HL-60 (cell line): ENCODE measurements around the gene MANF.

Experiments used
- DNase-seq, 2 experiments: peaks; one replicate each; pipeline ENCODE4 v3.0.0-alpha.2; 2010 to 2020; ENCODE audit warnings: low read depth in 1 of 2, low spot score in 1 of 2
- H3K27ac ChIP-seq: fragments of 250-450 bp; sonication (Bioruptor Pico); replicated peaks from 2 replicates; pipeline ENCODE4 v1.5.1; 2020; ENCODE audit warnings: mild to moderate bottlenecking, moderate library complexity
- H3K27me3 ChIP-seq: fragments of 250-450 bp; sonication (Bioruptor Pico); 2 replicates; pipeline ENCODE4 v1.5.1; 2021; ENCODE audit warnings: mild to moderate bottlenecking, moderate library complexity; ENCODE audit not compliant: insufficient read depth, poor library complexity, severe bottlenecking
- H3K4me3 ChIP-seq: replicated peaks from 2 replicates; pipeline ENCODE4 v1.5.1; 2011; ENCODE audit warnings: mild to moderate bottlenecking, control low read depth, low read length; ENCODE audit not compliant: insufficient read depth
- GABPA ChIP-seq: IDR thresholded peaks from 2 replicates; pipeline ENCODE4 v1.6.1; 2012; ENCODE audit warnings: low read depth
- POLR2AphosphoS5 ChIP-seq: IDR thresholded peaks from 2 replicates; pipeline ENCODE4 v1.6.1; 2012; ENCODE audit warnings: low read depth
- SPI1 ChIP-seq: IDR thresholded peaks from 2 replicates; pipeline ENCODE4 v1.6.1; 2012; ENCODE audit warnings: low read depth, mild to moderate bottlenecking, borderline replicate concordance
- TF ChIP-seq, protein P1 (sequence below): IDR thresholded peaks from 2 replicates; pipeline ENCODE4 v1.6.1; 2012; ENCODE audit warnings: low read depth; ENCODE audit not compliant: insufficient replicate concordance
- TF ChIP-seq, protein P2 (sequence below): IDR thresholded peaks from one replicate; pipeline ENCODE4 v1.5.1; 2011; ENCODE audit warnings: low read length, control low read depth, inconsistent platforms; ENCODE audit not compliant: insufficient read depth

Gene MANF

DNA sequence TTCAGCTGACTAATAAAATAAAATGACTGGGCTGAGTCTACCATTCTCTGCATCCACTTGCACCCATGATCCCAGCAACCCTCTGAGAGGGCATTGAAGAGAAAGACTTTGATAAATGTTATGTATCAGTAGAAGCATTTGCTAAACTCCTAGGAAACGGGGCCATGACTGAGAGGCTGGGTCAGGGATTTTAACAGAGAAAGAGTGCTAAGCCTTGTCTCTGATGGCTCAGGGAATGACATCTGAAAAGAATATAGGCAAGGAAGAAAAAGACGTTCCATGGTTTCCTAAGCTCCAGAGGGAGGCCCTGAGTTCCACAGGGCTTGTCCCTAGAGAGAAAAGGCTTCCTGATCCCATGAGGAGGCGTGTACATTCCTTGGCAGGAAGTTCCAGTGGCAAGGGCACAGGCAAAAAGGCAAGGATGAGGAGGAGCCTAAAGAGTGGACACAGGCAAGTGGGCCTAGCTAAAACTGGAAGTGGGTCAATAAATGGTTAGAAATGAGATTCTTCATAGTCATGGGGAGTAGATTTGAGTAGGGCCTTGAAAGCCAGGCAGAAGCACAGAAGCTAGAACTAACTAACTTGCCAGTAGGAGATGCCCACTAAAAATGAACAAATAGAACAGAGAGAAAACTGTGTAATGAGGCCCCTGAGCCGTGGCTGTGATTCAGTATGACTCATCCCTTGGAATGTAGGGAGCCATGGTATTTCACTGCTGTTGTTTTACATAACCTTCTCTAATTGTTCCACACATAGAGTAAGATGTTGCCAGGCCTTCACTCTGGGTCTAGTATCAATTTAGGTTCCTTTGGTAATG lies 44.9 kb upstream of the MANF start:
- no peak for DNase-seq
- TF ChIP-seq GABPA (no peak), SPI1 (no peak), POLR2AphosphoS5 (no peak)
- TF ChIP-seq, protein P1, sequence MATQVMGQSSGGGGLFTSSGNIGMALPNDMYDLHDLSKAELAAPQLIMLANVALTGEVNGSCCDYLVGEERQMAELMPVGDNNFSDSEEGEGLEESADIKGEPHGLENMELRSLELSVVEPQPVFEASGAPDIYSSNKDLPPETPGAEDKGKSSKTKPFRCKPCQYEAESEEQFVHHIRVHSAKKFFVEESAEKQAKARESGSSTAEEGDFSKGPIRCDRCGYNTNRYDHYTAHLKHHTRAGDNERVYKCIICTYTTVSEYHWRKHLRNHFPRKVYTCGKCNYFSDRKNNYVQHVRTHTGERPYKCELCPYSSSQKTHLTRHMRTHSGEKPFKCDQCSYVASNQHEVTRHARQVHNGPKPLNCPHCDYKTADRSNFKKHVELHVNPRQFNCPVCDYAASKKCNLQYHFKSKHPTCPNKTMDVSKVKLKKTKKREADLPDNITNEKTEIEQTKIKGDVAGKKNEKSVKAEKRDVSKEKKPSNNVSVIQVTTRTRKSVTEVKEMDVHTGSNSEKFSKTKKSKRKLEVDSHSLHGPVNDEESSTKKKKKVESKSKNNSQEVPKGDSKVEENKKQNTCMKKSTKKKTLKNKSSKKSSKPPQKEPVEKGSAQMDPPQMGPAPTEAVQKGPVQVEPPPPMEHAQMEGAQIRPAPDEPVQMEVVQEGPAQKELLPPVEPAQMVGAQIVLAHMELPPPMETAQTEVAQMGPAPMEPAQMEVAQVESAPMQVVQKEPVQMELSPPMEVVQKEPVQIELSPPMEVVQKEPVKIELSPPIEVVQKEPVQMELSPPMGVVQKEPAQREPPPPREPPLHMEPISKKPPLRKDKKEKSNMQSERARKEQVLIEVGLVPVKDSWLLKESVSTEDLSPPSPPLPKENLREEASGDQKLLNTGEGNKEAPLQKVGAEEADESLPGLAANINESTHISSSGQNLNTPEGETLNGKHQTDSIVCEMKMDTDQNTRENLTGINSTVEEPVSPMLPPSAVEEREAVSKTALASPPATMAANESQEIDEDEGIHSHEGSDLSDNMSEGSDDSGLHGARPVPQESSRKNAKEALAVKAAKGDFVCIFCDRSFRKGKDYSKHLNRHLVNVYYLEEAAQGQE = no peak
- TF ChIP-seq, protein P2, sequence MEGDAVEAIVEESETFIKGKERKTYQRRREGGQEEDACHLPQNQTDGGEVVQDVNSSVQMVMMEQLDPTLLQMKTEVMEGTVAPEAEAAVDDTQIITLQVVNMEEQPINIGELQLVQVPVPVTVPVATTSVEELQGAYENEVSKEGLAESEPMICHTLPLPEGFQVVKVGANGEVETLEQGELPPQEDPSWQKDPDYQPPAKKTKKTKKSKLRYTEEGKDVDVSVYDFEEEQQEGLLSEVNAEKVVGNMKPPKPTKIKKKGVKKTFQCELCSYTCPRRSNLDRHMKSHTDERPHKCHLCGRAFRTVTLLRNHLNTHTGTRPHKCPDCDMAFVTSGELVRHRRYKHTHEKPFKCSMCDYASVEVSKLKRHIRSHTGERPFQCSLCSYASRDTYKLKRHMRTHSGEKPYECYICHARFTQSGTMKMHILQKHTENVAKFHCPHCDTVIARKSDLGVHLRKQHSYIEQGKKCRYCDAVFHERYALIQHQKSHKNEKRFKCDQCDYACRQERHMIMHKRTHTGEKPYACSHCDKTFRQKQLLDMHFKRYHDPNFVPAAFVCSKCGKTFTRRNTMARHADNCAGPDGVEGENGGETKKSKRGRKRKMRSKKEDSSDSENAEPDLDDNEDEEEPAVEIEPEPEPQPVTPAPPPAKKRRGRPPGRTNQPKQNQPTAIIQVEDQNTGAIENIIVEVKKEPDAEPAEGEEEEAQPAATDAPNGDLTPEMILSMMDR = no peak
- Histone ChIP-seq H3K27ac (no peak overlapping the region), H3K4me3 (no peak overlapping the region), H3K27me3 (peaks cover 3% of the 10 kb centered on the region)

DNA sequence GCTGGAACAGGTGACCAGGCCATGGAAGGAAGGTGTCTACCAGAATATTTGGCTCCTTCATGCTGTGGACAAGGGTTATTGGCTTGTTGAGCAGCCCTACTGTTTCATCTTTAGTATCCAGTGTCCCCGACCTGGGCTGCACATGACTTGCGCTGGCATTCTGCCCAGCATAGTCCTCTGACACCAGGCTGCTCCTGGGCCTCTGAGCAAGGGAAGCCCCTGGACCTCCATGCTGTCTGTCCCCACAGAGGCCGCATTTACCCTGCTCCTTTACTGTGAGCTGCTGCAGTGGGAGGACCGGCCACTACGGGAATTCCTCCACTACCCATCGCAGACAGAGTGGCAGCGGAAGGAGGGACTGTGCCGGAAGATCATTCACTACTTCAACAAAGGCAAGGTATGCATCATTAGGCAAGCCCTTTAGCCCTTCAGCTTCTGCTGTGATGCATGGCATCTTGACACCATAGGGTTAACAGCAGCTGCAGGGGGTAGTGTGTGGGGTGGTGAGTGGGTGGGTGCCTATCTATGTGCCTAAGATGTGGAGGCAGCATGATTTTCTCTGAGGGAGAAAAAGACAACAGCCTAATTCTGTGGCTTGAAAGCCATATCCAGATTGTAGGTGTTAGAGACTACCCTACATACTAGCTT lies 44.0 kb upstream of the MANF start:
- no peak overlapping the region for H3K27ac ChIP-seq
- peaks cover 3% of the 10 kb centered on the region for H3K27me3 ChIP-seq
- H3K4me3 ChIP-seq = no peak overlapping the region
- TF ChIP-seq SPI1 (no peak), GABPA (no peak), POLR2AphosphoS5 (no peak)
- TF ChIP-seq, protein P1 = no peak
- TF ChIP-seq, protein P2 = no peak
- no peak for DNase-seq

DNA sequence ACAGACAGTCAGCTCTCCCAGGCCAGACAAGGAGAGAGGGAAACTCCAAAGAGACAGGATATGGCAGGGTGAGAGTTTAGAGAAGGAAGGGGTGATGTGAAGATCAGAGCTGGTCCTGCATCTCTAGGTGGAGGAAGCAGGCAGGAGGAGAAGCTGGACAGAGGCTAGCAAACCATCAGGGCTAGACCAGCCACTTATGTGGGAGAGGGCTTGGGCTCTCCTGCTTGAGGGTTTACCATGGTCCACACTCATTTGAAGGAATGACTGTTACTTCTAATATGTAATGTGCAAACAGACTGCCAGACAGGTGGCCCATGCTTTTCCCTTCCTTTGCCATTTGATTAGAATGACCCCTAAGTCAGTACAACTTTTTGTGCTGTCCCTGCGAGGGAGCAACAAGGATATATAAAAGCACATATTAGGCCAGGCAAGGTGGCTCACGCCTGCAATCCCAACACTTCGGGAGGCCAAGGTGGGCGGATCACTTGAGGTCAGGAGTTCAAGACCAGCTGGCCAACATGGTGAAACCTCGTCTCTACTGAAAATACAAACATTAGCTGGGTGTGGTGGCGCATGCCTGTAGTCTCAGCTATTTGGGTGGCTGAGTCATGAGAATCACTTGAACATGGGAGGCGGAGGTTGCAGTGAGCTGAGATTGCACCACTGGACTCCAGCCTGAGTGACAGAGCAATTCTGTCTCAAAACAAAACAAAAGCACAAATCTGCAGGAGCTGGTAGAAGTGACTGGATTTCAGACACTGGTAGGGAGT lies 41.0 kb upstream of the MANF start:
- Histone ChIP-seq H3K4me3 (no peak overlapping the region), H3K27me3 (peaks cover 3% of the 10 kb centered on the region), H3K27ac (no peak overlapping the region)
- no peak for DNase-seq
- TF ChIP-seq, protein P1 = no peak
- TF ChIP-seq, protein P2 = no peak
- TF ChIP-seq SPI1 = no peak
- no peak for TF ChIP-seq GABPA
- TF ChIP-seq POLR2AphosphoS5 = no peak
